GM18520 (cell line): ENCODE measurements around the gene MTCL3.
A peak's percentile ranks its signal among the peaks of the same experiment; 100 is the strongest.

Experiments
- ATAC-seq: cut with Tn5 transposase; IDR thresholded peaks from one replicate; pipeline ENCODE4 v1.9.1; 2021; ENCODE audit not compliant: unreplicated experiment

The MTCL3 gene

GRCh38 chr6:127518710-127519468, at the start of gene MTCL3:
TSS of gene MTCL3 (minus strand) at chr6:127519335.
- ATAC-seq: no peak

GRCh38 chr6:127567476-127567875, 48.3 kb upstream of the MTCL3 start:
- ATAC-seq: no peak

GRCh38 chr6:127566651-127567050, 47.5 kb upstream of the MTCL3 start:
- ATAC-seq: no peak

GRCh38 chr6:127566119-127566518, 47.0 kb upstream of the MTCL3 start:
- no peak for ATAC-seq

GRCh38 chr6:127564761-127565160, 45.6 kb upstream of the MTCL3 start:
- no peak for ATAC-seq

- ATAC-seq: no peak
These were observed 42.5 kb upstream of the MTCL3 start for GRCh38 chr6:127561660-127562059.

- no peak for ATAC-seq
These were observed 35.4 kb upstream of the MTCL3 start for GRCh38 chr6:127554435-127555006.

DNA sequence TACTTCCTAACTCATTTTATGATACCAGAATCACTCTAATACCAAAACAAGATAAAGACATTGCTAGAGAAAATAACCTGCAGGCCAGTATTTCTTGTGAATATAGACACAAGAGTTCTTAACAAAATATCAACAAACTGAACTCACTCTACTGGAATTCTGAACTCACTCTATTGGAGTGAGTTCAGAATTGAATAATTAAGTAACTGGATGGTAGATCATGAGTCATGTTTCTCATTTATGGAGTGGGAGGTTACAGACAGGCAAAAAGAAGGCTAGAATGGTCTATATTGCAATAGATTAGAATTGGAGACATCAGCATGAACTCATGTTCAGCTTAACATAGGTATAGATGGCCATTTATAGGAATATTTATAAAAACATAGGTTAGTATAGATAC, 31.3 kb upstream of the MTCL3 start:
- no peak for ATAC-seq

DNA sequence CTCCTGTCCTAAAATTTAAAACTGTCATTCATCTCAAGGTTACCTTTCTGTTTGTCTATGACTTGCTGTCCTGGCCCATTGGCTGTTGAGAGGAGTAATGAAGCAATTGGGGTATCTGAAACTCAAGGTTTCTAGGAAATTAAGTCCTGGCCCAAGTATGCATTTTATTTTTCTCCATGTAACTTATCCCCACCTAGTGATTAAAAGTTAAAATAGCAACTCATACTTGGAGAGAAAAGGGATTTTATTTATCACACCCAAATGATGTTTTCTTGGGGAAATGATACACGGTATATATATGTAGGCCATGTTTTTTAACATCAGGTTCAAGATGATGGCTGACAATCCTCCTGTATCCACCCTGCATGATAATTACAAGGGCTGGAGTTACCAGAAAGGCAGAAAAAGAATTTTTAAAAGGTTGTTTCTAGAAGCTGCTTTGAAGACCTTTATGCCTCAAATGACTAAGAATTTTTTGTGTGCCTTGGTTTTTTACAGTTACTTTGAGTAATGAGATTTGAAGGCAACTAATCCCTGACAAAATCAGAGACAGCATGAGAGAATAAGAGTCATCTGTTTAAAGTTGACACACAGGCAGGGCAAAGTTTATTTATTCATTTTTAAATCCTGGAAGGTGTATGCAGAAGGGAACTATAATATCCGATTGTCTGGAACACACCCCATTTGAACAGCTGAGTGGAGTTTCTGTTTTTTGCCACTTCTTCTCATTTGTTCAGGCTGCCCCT, 28.9 kb upstream of the MTCL3 start:
- ATAC-seq: no peak

DNA sequence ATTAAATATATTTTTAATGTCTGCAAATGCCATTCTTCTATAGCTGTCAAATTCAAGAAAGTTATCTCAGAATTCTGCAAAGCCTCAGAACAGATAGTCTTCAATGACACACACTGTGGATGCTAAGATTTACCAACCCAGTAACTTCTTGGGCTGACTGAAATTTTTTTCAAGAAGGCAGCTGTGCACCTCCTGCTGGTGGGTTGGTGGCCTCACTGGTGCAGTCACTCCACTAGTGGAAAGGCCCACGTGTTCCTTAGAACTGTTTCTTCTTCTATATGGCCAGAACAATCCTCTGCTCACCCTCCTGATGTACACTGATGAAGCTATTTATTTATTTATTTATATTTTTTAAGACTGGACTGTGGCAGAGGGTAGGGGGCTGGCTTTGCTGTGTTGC, 28.1 kb upstream of the MTCL3 start:
- no peak for ATAC-seq

DNA sequence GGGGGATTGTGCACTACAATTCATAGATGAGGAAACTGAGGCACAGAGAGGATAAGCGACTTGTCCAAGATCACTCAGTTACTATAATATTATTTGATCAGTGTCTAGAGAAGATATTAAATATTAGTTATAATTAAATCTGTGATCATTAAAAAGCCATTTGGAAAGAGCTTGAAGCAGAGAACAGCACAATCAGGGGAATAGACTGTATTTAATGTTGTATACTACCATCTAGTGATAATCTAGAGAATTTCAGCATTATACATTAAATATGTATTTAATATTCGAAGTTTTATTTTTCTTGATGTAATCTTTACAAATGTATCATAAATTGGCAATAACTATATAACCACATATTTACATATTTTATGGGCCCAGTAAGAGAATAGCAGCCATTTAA, 20.1 kb upstream of the MTCL3 start:
- ATAC-seq: no peak

- ATAC-seq: no peak
These were observed 19.7 kb upstream of the MTCL3 start for GRCh38 chr6:127538750-127539264.

DNA sequence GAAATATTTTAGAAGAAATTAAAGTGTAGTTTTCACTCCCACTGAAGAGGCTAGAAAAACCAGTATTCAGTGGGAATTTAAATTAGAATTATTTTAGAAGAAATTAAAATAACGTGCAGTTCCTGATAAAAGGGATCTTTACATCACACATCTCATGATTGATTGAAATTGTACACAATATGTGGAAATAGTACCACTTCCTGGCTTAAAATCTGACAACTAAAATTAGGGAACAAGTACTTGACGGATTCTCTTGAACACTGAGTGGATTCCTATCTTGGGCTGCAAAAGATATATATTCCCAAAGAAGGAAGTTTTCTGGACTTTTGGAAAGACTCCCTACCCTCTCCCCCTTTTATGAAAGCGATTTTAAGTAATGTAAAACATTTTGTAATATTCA, 14.6 kb upstream of the MTCL3 start:
- no peak for ATAC-seq

DNA sequence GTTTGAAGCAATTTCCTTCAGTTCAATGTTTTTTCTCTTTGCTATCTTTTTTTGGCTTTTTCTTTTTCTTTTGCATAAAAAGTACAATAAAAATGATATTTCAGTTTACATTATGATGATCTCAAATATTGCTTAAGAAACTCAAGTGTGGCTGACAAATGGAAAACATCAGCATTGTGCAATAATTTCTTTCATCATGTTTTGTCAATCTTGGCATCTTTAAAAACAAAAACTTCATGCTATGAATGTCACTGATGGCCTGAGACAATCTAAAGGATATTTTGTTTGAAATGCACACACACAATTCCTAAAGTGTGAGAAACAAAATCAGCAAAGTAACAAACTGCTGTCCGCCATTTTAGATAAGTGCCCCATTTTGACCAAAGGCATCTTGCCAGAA, 13.9 kb upstream of the MTCL3 start:
- ATAC-seq: no peak

DNA sequence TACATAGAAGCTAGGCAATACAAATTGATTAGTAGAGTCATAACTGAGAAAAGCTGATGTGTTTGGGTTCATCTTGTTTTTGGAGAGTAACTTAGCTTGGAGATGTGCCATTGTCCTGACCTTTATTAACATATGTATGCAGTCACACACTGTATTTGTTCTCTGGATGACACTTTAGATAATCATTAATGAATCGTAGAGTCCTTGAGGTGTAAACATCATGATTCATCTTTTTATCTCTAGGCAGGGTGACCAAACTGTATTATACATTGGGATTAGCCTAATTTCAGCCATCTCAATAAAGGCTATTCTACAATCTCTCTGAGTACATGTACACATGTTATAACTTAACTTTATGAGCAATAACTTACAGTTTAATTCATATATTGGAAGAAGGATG, 3.6 kb upstream of the MTCL3 start:
- no peak for ATAC-seq

GRCh38 chr6:127520066-127520465, 931 bp upstream of the MTCL3 start:
- no peak for ATAC-seq

DNA sequence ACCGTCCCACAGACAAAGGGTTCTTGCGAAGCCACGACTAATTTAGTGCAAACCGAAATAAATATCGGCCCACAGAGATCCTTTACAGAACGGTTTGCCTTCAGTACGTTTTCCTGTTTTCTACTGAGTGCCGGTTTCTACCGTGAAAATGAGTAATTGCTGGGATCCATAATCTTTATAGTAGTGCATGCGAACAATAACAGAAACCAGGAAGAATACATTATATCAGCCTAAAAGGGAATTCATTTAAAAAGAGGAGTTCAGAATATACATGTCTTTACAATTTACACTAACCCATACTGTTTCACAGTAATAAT, 292 bp upstream of the MTCL3 start:
- ATAC-seq: no peak

DNA sequence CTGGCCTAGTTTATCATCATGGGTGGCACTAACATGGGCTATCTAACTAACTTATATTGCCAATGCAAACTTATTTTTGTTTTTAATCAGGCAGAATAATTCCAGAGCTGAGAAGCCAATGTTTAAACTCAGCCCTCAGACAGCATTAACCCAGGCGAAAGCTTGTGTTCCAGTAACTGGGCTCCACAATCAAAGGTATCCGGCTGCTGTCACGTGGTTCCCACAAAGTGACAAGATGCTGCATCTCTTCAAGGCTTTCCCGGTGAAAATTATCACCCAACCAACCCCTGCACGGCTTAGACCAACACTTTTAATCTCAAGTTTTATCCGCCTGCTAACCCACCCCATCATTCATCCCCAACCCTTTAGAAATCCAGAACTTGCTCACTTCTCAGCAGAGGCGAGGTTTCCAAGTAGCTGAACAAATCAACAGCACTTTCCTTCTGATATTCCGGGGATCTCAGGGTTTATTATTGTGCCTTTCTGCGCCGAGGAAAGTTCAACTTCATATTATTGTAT, 885 bp downstream of the MTCL3 start:
- no peak for ATAC-seq

DNA sequence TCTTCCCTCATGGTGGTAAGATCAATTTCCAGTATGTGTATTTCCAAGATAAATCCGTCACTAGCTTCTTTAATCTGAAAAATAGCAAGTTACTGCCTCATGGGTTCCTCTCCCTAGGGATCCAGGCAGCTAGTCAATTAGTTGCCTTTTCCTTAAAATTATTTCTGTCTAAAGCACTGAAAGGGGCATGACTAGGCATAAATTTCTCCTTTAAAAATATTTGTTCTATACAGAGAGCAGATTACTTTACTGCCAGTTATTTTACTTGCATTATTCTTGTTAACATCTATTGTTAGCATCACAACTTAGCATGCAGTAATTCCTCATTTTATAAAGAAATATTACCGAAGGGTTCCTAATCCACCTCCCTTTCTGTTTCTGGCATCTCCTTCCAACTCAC, 1.4 kb downstream of the MTCL3 start:
- no peak for ATAC-seq

- peak; percentile 48 for ATAC-seq
These were observed 2.4 kb downstream of the MTCL3 start for GRCh38 chr6:127516662-127517273.
